GM12865 (cell line): ENCODE measurements around the gene EFCC1.

Experiments used
- DNase-seq: peaks from one replicate; pipeline ENCODE4 v3.0.0; 2010; ENCODE audit warnings: low read depth
- H3K4me3 ChIP-seq: 2 replicates; pipeline ENCODE4 v1.5.1; 2011; ENCODE audit warnings: mild to moderate bottlenecking, low read depth, low read length, control low read depth
- CTCF ChIP-seq: IDR thresholded peaks from 2 replicates; pipeline ENCODE4 v1.5.1; 2011; ENCODE audit warnings: low read length, control low read depth, low read depth, inconsistent platforms; ENCODE audit not compliant: insufficient read depth; ENCODE audit errors: missing control alignments

EFCC1 gene

GRCh38 chr3:129040579-129041300 lies 39.6 kb downstream of the EFCC1 start:
- no peak for TF ChIP-seq CTCF
- no peak for DNase-seq
- no peak overlapping the region for H3K4me3 ChIP-seq

- no peak for DNase-seq
- no peak for TF ChIP-seq CTCF
- H3K4me3 ChIP-seq = no peak overlapping the region
Observed at GRCh38 chr3:129045675-129046036, 44.6 kb downstream of the EFCC1 start.

GRCh38 chr3:129046037-129046731 lies 45.1 kb downstream of the EFCC1 start:
- no peak for TF ChIP-seq CTCF
- no peak overlapping the region for H3K4me3 ChIP-seq
- DNase-seq = no peak

- no peak for DNase-seq
- no peak overlapping the region for H3K4me3 ChIP-seq
- TF ChIP-seq CTCF = no peak
Observed at GRCh38 chr3:129046732-129047552, 45.8 kb downstream of the EFCC1 start.

GRCh38 chr3:129047553-129047839 lies 46.4 kb downstream of the EFCC1 start:
- TF ChIP-seq CTCF = no peak
- no peak for DNase-seq
- no peak overlapping the region for H3K4me3 ChIP-seq

- TF ChIP-seq CTCF = no peak
- no peak overlapping the region for H3K4me3 ChIP-seq
- no peak for DNase-seq
Observed at GRCh38 chr3:129050556-129051295, 49.6 kb downstream of the EFCC1 start.
